SK-N-SH treated with all-trans-retinoic acid at 6 μM for 48 hours (cell line): ENCODE results near the gene DEFB123.

Source experiments
- ATAC-seq: fragments of 200-7000 bp; cut with Tn5 transposase; 3 replicates; pipeline ENCODE4 v1.9.1; 2020; ENCODE audit warnings: mild to moderate bottlenecking, moderate library complexity
- ARNTL ChIP-seq: fragments of 450-650 bp; formaldehyde crosslinking; IDR thresholded peaks from 2 replicates; pipeline ENCODE4 v1.5.0; 2020; ENCODE audit warnings: low read depth, mild to moderate bottlenecking, moderate library complexity, borderline replicate concordance
- BACH2 ChIP-seq: fragments of 250-450 bp; sonication (Bioruptor Pico); IDR thresholded peaks from 2 replicates; pipeline ENCODE4 v1.9.0; 2021; ENCODE audit warnings: mild to moderate bottlenecking, borderline replicate concordance
- CSDC2 ChIP-seq: fragments of 250-450 bp; sonication (Bioruptor Pico); IDR thresholded peaks from 2 replicates; pipeline ENCODE4 v1.5.0; 2020; ENCODE audit warnings: mild to moderate bottlenecking, moderate library complexity
- ESRRG ChIP-seq: fragments of 250-450 bp; sonication (Bioruptor Pico); IDR thresholded peaks from 2 replicates; pipeline ENCODE4 v1.6.1; 2021; ENCODE audit warnings: mild to moderate bottlenecking
- GLIS3 ChIP-seq: fragments of 250-450 bp; sonication (Bioruptor Pico); IDR thresholded peaks from 2 replicates; pipeline ENCODE4 v1.5.0; 2020; ENCODE audit warnings: mild to moderate bottlenecking, moderate library complexity
- ISL1 ChIP-seq: fragments of 250-450 bp; sonication (Bioruptor Pico); IDR thresholded peaks from 2 replicates; pipeline ENCODE4 v2.1.2; 2022; ENCODE audit warnings: mild to moderate bottlenecking, moderate library complexity
- OSR1 ChIP-seq: fragments of 250-450 bp; sonication (Bioruptor Pico); IDR thresholded peaks from 2 replicates; pipeline ENCODE4 v1.8.0; 2022; ENCODE audit warnings: moderate library complexity, mild to moderate bottlenecking, inconsistent platforms
- PPARA ChIP-seq: fragments of 250-450 bp; sonication (Bioruptor Pico); IDR thresholded peaks from 2 replicates; pipeline ENCODE4 v1.5.0; 2020; ENCODE audit warnings: mild to moderate bottlenecking, borderline replicate concordance
- RARB ChIP-seq: fragments of 250-450 bp; sonication (Bioruptor Pico); IDR thresholded peaks from 2 replicates; pipeline ENCODE4 v1.8.0; 2021; ENCODE audit warnings: mild to moderate bottlenecking, moderate library complexity
- TOX ChIP-seq: fragments of 250-450 bp; sonication (Bioruptor Pico); IDR thresholded peaks from 2 replicates; pipeline ENCODE4 v1.8.0; 2021; ENCODE audit warnings: mild to moderate bottlenecking, moderate library complexity, borderline replicate concordance
- ZC3H10 ChIP-seq: fragments of 250-450 bp; sonication (Bioruptor Pico); IDR thresholded peaks from 2 replicates; pipeline ENCODE4 v1.5.1; 2021; ENCODE audit warnings: mild to moderate bottlenecking, moderate library complexity
- ZFP3 ChIP-seq: fragments of 250-450 bp; sonication (Bioruptor Pico); IDR thresholded peaks from 2 replicates; pipeline ENCODE4 v1.5.0; 2020; ENCODE audit warnings: mild to moderate bottlenecking, moderate library complexity
- ZFP30 ChIP-seq: fragments of 450-650 bp; formaldehyde crosslinking; IDR thresholded peaks from 2 replicates; pipeline ENCODE4 v1.5.0; 2022; ENCODE audit warnings: mild to moderate bottlenecking, moderate library complexity
- ZNF565 ChIP-seq: fragments of 450-650 bp; formaldehyde crosslinking; conservative IDR thresholded peaks from 2 replicates; pipeline ENCODE4 v1.5.0; 2020; ENCODE audit warnings: low read depth, mild to moderate bottlenecking, moderate library complexity
- ZNF70 ChIP-seq: fragments of 450-650 bp; formaldehyde crosslinking; IDR thresholded peaks from 2 replicates; pipeline ENCODE4 v1.5.0; 2020; ENCODE audit warnings: mild to moderate bottlenecking, moderate library complexity
- ZNF8 ChIP-seq: fragments of 450-650 bp; formaldehyde crosslinking; IDR thresholded peaks from 2 replicates; pipeline ENCODE4 v1.5.0; 2020; ENCODE audit warnings: mild to moderate bottlenecking, moderate library complexity
- TF ChIP-seq, protein P1 (sequence below): fragments of 250-450 bp; sonication (Bioruptor Pico); IDR thresholded peaks from 2 replicates; pipeline ENCODE4 v1.5.1; 2021; ENCODE audit warnings: mild to moderate bottlenecking, moderate library complexity
- TF ChIP-seq, protein P2 (sequence below): fragments of 250-450 bp; sonication (Bioruptor Pico); IDR thresholded peaks from 2 replicates; pipeline ENCODE4 v1.8.0; 2020; ENCODE audit warnings: mild to moderate bottlenecking, moderate library complexity, borderline replicate concordance
- TF ChIP-seq, protein P3 (sequence below): fragments of 250-450 bp; sonication (Bioruptor Pico); IDR thresholded peaks from 2 replicates; pipeline ENCODE4 v1.8.0; 2021; ENCODE audit warnings: low read depth, mild to moderate bottlenecking, moderate library complexity, borderline replicate concordance
- TF ChIP-seq, protein P4 (sequence below): fragments of 250-450 bp; sonication (Bioruptor Pico); IDR thresholded peaks from 2 replicates; pipeline ENCODE4 v1.5.0; 2020; ENCODE audit warnings: mild to moderate bottlenecking, moderate library complexity

Gene DEFB123, protein sequence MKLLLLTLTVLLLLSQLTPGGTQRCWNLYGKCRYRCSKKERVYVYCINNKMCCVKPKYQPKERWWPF

DNA sequence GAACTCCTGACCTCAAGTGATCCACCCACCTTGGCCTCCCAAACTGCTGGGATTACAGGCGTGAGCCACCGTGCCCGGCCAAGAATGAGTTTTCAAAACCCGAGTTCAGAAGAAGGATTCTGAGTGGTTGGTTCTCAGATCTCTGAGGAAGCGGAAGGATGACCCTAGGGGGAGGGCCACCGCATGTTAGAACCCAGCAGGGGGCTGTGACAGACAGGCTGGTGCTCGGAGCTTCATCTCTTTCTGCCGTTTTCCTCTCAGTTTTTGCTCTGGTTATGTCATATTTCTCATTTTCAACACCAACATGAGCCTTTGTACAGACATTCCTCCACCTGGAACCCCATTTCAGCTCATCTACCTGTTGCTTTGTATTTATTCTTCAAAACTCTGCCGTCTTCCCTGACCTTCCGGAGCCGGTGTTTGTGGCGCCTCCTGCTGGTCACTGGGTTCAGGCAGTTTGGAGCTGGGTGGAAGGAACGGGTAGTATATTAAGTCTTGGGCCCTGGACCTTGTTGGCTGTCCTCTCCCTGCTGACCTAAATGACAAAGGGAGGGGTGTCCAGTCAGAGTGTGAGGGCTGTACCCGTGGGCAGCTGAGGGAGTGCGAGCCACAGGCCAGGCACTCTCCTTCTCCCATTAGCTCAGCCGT, at the start of gene DEFB123:
DEFB123 (plus strand) TSS at position 621 of the 648 bp plus-strand sequence. CDS start 67 bp downstream, outside the sequence.
- TF ChIP-seq, protein P1, sequence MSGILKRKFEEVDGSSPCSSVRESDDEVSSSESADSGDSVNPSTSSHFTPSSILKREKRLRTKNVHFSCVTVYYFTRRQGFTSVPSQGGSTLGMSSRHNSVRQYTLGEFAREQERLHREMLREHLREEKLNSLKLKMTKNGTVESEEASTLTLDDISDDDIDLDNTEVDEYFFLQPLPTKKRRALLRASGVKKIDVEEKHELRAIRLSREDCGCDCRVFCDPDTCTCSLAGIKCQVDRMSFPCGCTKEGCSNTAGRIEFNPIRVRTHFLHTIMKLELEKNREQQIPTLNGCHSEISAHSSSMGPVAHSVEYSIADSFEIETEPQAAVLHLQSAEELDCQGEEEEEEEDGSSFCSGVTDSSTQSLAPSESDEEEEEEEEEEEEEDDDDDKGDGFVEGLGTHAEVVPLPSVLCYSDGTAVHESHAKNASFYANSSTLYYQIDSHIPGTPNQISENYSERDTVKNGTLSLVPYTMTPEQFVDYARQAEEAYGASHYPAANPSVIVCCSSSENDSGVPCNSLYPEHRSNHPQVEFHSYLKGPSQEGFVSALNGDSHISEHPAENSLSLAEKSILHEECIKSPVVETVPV (CRISPR knock-in tag), result no peak
- TF ChIP-seq, protein P2, sequence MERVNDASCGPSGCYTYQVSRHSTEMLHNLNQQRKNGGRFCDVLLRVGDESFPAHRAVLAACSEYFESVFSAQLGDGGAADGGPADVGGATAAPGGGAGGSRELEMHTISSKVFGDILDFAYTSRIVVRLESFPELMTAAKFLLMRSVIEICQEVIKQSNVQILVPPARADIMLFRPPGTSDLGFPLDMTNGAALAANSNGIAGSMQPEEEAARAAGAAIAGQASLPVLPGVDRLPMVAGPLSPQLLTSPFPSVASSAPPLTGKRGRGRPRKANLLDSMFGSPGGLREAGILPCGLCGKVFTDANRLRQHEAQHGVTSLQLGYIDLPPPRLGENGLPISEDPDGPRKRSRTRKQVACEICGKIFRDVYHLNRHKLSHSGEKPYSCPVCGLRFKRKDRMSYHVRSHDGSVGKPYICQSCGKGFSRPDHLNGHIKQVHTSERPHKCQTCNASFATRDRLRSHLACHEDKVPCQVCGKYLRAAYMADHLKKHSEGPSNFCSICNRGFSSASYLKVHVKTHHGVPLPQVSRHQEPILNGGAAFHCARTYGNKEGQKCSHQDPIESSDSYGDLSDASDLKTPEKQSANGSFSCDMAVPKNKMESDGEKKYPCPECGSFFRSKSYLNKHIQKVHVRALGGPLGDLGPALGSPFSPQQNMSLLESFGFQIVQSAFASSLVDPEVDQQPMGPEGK, result no peak
- no peak for TF ChIP-seq TOX
- TF ChIP-seq BACH2, result no peak
- TF ChIP-seq GLIS3 (CRISPR knock-in tag), result no peak
- TF ChIP-seq, protein P3, sequence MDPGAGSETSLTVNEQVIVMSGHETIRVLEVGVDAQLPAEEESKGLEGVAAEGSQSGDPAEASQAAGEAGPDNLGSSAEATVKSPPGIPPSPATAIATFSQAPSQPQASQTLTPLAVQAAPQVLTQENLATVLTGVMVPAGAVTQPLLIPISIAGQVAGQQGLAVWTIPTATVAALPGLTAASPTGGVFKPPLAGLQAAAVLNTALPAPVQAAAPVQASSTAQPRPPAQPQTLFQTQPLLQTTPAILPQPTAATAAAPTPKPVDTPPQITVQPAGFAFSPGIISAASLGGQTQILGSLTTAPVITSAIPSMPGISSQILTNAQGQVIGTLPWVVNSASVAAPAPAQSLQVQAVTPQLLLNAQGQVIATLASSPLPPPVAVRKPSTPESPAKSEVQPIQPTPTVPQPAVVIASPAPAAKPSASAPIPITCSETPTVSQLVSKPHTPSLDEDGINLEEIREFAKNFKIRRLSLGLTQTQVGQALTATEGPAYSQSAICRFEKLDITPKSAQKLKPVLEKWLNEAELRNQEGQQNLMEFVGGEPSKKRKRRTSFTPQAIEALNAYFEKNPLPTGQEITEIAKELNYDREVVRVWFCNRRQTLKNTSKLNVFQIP, result no peak
- no peak for TF ChIP-seq ARNTL (CRISPR knock-in tag)
- TF ChIP-seq ESRRG (CRISPR knock-in tag), result no peak
- no peak for TF ChIP-seq PPARA (CRISPR knock-in tag)
- ATAC-seq, result no peak; the same call in 1 of the 3 replicates

DNA sequence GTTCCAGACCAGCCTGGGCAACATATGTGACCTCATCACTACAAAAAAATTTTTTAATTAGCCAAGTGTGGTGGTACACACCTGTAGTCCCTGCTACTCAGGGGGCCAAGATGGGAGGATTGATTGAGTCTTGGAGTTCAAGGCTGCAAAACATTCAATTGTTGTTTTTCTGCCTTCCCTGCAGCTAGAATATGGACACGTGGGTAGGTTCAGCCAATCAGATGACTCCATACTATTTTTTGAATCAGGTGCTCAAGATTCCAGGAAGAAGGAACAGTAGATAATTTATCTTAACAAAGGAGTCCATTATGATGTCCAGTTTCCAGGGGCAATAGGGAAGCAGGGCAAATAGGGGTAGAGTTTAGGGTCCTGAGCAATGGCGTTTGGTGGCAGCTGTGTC, 47.6 kb upstream of the DEFB123 start:
- no peak for ATAC-seq
- TF ChIP-seq ZNF8, result no peak
- no peak for TF ChIP-seq ZNF70 (CRISPR knock-in tag)
- TF ChIP-seq ESRRG (CRISPR knock-in tag), result no peak

DNA sequence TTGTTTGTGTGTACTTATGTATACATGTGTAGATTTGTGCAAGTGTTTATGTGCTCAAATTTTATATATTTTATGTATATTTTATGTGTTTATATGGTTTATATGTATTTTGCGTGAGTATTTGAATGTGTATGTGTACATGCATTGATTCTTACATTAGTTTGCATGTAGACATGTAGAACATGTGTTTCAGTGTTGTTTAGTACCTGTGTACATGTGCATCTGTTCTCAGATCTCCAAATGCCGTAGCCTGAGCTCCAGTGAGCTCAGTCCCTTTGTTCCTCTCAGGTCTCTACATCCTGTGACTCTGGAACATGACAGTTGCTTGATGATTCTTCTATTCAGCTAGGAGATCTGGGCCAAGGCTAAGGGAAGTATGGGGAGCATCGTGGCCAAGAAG, 45.5 kb upstream of the DEFB123 start:
- no peak for ATAC-seq
- TF ChIP-seq ZC3H10 (no peak), ZNF70 (CRISPR knock-in tag) (no peak), ARNTL (CRISPR knock-in tag) (no peak), ESRRG (CRISPR knock-in tag) (no peak), ZNF8 (no peak)
- TF ChIP-seq, protein P4, sequence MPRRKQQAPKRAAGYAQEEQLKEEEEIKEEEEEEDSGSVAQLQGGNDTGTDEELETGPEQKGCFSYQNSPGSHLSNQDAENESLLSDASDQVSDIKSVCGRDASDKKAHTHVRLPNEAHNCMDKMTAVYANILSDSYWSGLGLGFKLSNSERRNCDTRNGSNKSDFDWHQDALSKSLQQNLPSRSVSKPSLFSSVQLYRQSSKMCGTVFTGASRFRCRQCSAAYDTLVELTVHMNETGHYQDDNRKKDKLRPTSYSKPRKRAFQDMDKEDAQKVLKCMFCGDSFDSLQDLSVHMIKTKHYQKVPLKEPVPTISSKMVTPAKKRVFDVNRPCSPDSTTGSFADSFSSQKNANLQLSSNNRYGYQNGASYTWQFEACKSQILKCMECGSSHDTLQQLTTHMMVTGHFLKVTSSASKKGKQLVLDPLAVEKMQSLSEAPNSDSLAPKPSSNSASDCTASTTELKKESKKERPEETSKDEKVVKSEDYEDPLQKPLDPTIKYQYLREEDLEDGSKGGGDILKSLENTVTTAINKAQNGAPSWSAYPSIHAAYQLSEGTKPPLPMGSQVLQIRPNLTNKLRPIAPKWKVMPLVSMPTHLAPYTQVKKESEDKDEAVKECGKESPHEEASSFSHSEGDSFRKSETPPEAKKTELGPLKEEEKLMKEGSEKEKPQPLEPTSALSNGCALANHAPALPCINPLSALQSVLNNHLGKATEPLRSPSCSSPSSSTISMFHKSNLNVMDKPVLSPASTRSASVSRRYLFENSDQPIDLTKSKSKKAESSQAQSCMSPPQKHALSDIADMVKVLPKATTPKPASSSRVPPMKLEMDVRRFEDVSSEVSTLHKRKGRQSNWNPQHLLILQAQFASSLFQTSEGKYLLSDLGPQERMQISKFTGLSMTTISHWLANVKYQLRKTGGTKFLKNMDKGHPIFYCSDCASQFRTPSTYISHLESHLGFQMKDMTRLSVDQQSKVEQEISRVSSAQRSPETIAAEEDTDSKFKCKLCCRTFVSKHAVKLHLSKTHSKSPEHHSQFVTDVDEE (CRISPR knock-in tag), result no peak

DNA sequence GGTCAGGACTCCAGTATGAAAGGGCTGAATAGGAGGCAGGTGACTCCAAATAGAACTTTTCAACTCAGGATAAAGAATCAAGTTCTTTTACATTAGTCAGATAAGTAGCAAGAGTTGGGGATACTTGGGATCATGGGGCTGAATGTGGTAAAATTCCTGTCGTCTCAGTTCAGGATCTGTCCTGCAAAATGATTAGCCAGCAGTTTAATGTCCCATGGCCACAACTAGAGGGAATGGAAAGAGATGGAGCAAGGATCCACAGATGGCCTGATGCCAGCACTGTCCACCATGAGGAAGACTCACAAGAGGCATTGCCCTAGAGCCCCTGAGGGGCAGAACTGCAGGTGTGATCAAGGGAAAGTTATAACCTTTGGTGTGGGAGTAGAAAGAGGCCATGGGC, 36.5 kb upstream of the DEFB123 start:
- no peak for TF ChIP-seq ZFP3 (CRISPR knock-in tag)
- no peak for TF ChIP-seq RARB (CRISPR knock-in tag)
- TF ChIP-seq ISL1 (CRISPR knock-in tag), result no peak
- TF ChIP-seq ARNTL (CRISPR knock-in tag), result no peak
- TF ChIP-seq ESRRG (CRISPR knock-in tag), result no peak
- no peak for TF ChIP-seq TOX
- no peak for TF ChIP-seq ZNF70 (CRISPR knock-in tag)
- TF ChIP-seq OSR1 (CRISPR knock-in tag), result no peak
- no peak for ATAC-seq

DNA sequence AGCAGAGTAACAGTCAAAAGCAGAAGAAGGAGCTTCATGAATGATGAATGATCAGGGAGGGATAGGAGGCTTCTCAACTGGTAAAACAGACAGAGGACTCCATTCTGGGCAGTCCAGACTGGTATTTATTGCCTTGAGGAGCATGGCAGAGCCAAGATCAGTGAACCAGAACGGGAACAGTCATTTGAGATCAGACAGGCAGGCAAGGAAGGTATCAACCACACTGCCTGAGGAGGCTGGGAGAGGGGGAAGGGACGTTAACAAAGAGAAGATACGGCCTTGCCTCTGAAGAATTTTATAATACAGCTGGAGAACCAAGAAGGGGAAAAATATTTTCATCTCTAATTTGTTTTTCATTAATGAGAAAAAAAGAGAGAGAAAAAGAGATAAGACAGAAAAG, 34.3 kb upstream of the DEFB123 start, which contains the start of gene DEFB121:
DEFB121 (minus strand) TSS at position 101 of the 400 bp plus-strand sequence; CDS start at position 38, 63 bp downstream.
- ATAC-seq, result no peak
- TF ChIP-seq BACH2 (no peak), ZFP3 (CRISPR knock-in tag) (no peak), ZNF8 (no peak), CSDC2 (CRISPR knock-in tag) (no peak), ZNF565 (CRISPR knock-in tag) (no peak), ZNF70 (CRISPR knock-in tag) (no peak), ZFP30 (CRISPR knock-in tag) (no peak)
- TF ChIP-seq, protein P3, result no peak
- TF ChIP-seq, protein P1 (CRISPR knock-in tag), result no peak
